Esophagus squamous epithelium (tissue), 4 donors: ENCODE results near the gene CCT4.

ENCODE experiments used
- POLR2A ChIP-seq, 4 donors: fragments of 450-650 bp; IDR thresholded peaks; one replicate each; pipeline ENCODE4 v1.6.1; 2017; ENCODE audit warnings: antibody characterized with exemption in 4 of 4, mild to moderate bottlenecking in 4 of 4, moderate library complexity in 3 of 4
- TF ChIP-seq, protein P1 (sequence below), 6 experiments: fragments of 450-650 bp in 4 of 6; fragments of 200-600 bp in 2 of 6; sonication (generic) in 2 of 6; IDR thresholded peaks; one replicate each; pipeline ENCODE4 v1.5.1; 2016 to 2019; ENCODE audit warnings: antibody characterized with exemption in 6 of 6, mild to moderate bottlenecking in 4 of 6, moderate library complexity in 4 of 6

DNA sequence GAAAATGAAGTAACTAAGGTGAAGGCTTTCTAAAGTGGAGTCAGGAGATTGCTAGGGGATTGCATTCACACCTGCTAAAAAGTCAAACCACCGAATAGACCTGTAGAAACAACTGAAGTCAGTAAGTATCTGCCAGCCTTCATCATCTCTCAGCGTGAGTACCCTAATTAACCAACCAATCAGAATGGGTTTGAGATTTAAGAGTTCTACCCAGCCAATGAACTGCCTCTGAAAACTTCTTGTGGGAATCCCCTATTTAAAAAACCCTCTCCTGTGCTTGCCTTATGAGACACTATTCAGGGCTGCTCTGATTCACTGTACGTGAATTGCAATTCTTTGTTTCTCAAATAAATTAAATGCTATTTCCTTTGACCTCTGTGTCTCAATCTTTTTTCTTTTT lies 31.2 kb downstream of the CCT4 start:
- TF ChIP-seq, protein P1, sequence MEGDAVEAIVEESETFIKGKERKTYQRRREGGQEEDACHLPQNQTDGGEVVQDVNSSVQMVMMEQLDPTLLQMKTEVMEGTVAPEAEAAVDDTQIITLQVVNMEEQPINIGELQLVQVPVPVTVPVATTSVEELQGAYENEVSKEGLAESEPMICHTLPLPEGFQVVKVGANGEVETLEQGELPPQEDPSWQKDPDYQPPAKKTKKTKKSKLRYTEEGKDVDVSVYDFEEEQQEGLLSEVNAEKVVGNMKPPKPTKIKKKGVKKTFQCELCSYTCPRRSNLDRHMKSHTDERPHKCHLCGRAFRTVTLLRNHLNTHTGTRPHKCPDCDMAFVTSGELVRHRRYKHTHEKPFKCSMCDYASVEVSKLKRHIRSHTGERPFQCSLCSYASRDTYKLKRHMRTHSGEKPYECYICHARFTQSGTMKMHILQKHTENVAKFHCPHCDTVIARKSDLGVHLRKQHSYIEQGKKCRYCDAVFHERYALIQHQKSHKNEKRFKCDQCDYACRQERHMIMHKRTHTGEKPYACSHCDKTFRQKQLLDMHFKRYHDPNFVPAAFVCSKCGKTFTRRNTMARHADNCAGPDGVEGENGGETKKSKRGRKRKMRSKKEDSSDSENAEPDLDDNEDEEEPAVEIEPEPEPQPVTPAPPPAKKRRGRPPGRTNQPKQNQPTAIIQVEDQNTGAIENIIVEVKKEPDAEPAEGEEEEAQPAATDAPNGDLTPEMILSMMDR (IDR thresholded peaks at IDR 0.05), result no peak
- no peak for TF ChIP-seq POLR2A (IDR thresholded peaks at IDR 0.05)
